ENCODE data around the gene QSOX1.

QSOX1 gene

DNA sequence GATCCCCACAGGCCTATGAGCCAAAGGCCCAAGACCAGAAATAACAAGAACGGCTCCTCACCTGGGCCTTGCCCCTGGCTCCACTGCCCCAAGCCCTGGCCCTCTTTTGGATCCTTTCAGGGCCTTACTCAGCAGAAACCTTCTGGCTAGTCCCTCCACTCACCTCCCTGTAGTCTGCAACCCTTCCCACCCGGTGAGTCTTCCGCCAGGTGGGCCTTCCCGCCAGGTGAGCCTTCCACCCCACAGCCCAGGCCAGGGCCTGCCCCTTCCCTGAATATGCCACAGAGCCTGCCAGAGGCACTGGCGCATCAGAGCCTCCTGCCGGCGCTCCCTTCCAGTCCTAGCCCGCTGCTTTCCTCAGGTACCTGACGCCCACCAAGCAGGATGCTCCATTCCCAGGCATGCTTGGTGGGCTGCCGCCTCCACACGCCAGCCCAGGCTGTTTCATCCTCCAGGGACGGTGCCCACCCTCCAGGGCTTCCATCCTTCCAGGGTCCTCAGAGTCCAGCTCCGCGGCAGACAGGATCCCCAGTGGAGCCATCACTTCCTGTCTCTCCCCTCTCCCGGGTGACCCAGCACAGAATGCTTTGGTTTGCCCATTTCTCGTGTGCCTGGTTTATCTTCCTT is 96.3 kb downstream of the QSOX1 start:
- DNase-seq (ENCODE audit: low read depth, low spot score) = no peak

DNA sequence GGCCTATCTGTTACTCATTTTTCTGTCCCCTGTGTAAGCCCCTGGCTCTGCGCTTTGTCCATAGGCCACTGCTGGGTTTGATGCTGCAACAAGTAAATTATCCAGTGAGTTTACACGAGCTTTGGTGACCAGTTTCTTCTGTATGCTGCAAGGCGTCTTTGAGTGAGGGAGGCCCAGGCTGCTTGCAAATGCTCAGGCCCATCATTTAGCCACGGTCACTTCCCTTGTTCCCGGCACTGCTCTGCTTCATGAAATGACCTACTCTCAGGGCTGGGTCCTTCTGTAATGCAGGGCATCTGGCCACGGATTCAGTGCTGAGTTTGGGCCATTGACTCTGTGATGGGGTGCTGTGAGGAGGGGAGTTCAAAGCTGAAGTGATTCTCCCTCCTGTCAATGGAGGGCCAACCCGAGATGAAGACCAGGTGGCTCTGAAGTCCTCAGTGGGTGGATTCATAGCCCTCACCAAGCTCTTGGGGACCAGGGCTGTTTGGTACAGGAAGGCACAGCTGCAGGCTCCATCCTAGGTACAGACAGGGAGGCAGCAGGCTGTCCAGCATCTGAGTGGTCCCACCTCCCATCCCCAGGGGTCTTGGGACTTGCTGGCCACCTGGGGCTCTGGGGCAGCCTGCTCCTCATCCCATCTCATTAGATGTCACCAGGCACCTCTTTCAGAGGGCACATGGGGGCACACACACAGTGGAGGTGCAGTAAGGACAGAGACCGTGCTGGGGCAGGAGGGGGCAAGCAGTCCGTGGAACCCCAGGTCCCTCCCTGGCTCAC is 97.0 kb downstream of the QSOX1 start:
- no peak for DNase-seq (ENCODE audit: low read depth, low spot score)

DNA sequence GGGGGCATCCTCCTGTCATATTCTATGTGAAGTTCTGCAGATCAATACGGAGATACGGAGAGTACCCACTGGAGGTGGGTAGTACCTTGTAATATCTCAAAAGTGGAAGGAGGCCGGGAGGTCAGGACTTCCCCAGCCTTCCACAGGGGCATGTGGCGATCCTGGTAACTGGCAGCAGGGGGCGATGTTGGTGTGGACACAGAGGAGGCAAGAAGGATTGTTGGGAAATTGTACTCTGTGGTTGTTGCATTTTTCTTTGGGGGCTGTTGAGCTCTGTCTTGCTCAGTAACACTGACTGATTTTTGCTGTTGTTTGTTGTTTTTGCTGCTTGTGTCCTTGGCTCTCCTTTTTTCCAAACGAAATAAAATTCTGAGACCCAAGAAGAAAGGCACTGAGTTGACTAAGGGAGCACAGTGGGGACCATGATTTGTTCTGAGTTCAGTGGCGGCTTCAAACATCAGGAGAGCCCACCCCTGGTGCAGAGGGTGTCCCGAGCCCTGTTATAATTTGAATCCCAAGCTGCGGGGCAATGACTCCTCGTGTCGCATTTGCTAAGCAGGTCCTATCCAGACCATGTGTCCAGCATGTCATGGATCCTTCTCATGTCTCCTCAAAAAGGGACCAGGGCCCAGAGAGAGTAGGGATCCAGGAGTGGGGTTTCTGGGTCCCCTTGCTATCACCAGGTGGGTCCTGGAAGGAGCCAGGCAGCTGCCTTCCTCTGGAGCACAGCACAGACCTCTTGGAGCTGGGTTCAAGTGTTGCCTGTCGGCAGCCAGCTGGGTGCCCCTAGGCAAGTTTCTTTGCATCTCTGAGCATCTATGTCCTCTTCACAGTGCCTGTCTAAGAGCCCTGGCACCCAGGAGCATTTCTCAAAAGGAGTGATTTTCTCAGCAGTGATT is 98.2 kb downstream of the QSOX1 start:
- DNase-seq (ENCODE audit: low read depth, low spot score) = peak; percentile 25

Measured in activated naive CD8-positive, alpha-beta T cell treated with anti-CD3 and anti-CD28 coated beads, Interleukin-2, amount 50 U/mL, for 16 hours (primary cell).